Karpas-422 (cell line): ENCODE data around the gene GPR61. TPM values are rescaled to one million over a fixed set of nuclear protein-coding genes. Genes with fewer than 3 reads are reported as not detected.
A peak's percentile ranks its signal among the peaks of the same experiment; 100 is the strongest.

ENCODE experiments used
- DNase-seq: peaks from one replicate; pipeline ENCODE4 v3.0.0-alpha.2; 2015
- H2AFZ ChIP-seq: fragments of 200-600 bp; sonication (generic); 2 replicates; pipeline ENCODE4 v1.6.1; 2014; ENCODE audit warnings: antibody characterized with exemption, low read length, mixed read lengths
- H3K27ac ChIP-seq: fragments of 200-600 bp; sonication (generic); 2 replicates; pipeline ENCODE4 v1.5.1; 2014; ENCODE audit warnings: mild to moderate bottlenecking, low read length, moderate library complexity
- H3K27me3 ChIP-seq: fragments of 200-600 bp; sonication (generic); 2 replicates; pipeline ENCODE4 v1.6.1; 2014; ENCODE audit warnings: low read length, mixed read lengths
- H3K36me3 ChIP-seq: fragments of 200-600 bp; sonication (generic); 2 replicates; pipeline ENCODE4 v1.6.1; 2014; ENCODE audit warnings: low read length, mixed read lengths; ENCODE audit not compliant: insufficient read depth
- H3K4me1 ChIP-seq: fragments of 200-600 bp; sonication (generic); 2 replicates; pipeline ENCODE4 v1.6.1; 2014; ENCODE audit warnings: mild to moderate bottlenecking, low read length, mixed read lengths
- H3K4me2 ChIP-seq: fragments of 200-600 bp; sonication (generic); 2 replicates; pipeline ENCODE4 v1.6.1; 2014; ENCODE audit warnings: low read length, low read depth, mild to moderate bottlenecking; ENCODE audit not compliant: poor library complexity, severe bottlenecking
- H3K4me3 ChIP-seq: fragments of 200-600 bp; sonication (generic); 2 replicates; pipeline ENCODE4 v1.5.1; 2014; ENCODE audit warnings: mild to moderate bottlenecking, antibody characterized with exemption, low read length, mixed read lengths
- H3K79me2 ChIP-seq: fragments of 200-600 bp; sonication (generic); 2 replicates; pipeline ENCODE4 v1.6.1; 2014; ENCODE audit warnings: mild to moderate bottlenecking, low read length, mixed read lengths
- H3K9ac ChIP-seq: fragments of 200-600 bp; sonication (generic); 2 replicates; pipeline ENCODE4 v1.6.0; 2014; ENCODE audit warnings: low read length
- H3K9me2 ChIP-seq: fragments of 200-600 bp; sonication (generic), shearing (Covaris generic); replicated peaks from 2 replicates; pipeline ENCODE4 v1.6.0; 2014; ENCODE audit warnings: mild to moderate bottlenecking, low read length, moderate library complexity; ENCODE audit not compliant: insufficient read depth
- H3K9me3 ChIP-seq: fragments of 300-700, 200-600 bp; sonication (generic); 2 replicates; pipeline ENCODE4 v1.6.1; 2014; ENCODE audit warnings: low read length, mixed read lengths
- H4K20me1 ChIP-seq: fragments of 200-600 bp; sonication (generic); 2 replicates; pipeline ENCODE4 v1.6.1; 2014; ENCODE audit warnings: mild to moderate bottlenecking, antibody characterized with exemption, low read length, low read depth; ENCODE audit not compliant: insufficient read depth
- total RNA-seq: library from RNA; depleted of rRNA; stranded (reverse); fragments of >200 nt; shearing (Covaris generic); gene quantifications from 2 replicates; pipeline ENCODE4 v1.2.3, GENCODE V29; 2014; ENCODE audit warnings: low replicate concordance

Gene GPR61
- total RNA-seq, 1 experiment from 2014 or later = not detected

- Histone ChIP-seq H3K4me1 (peaks cover 35% of the 10 kb centered on the region), H3K9ac (peak overlapping the region; percentile 99), H3K4me3 (peak overlapping the region; percentile 99), H3K9me2 (no peaks in the 10 kb centered on the region), H2AFZ (peak overlapping the region; percentile 34), H3K4me2 (peak overlapping the region; percentile 71), H3K27ac (peak overlapping the region; percentile 93), H3K9me3 (no peaks in the 10 kb centered on the region), H3K27me3 (no peaks in the 10 kb centered on the region), H3K36me3 (peaks cover 5% of the 10 kb centered on the region; the same call in 1 of the 2 replicates), H4K20me1 (peaks cover 22% of the 10 kb centered on the region), H3K79me2 (peaks cover 31% of the 10 kb centered on the region)
- DNase-seq = peak; percentile 97
These were observed 6.8 kb downstream of the GPR61 start for GRCh38 chr1:109546311-109547109.

GRCh38 chr1:109547463-109548320 lies 8.0 kb downstream of the GPR61 start:
- peaks cover 5% of the 10 kb centered on the region; the same call in 1 of the 2 replicates for H3K36me3 ChIP-seq
- peak overlapping the region; percentile 16; the same call in 1 of the 2 replicates for H2AFZ ChIP-seq
- H3K9me2 ChIP-seq = no peaks in the 10 kb centered on the region
- peaks cover 22% of the 10 kb centered on the region for H4K20me1 ChIP-seq
- peaks cover 43% of the 10 kb centered on the region for H3K4me1 ChIP-seq
- peak; percentile 71 for DNase-seq
- peak overlapping the region; percentile 99 for H3K9ac ChIP-seq
- H3K4me2 ChIP-seq = peak overlapping the region; percentile 71
- H3K27ac ChIP-seq = peak overlapping the region; percentile 93
- no peaks in the 10 kb centered on the region for H3K27me3 ChIP-seq
- H3K79me2 ChIP-seq = peaks cover 43% of the 10 kb centered on the region
- H3K4me3 ChIP-seq = peak overlapping the region; percentile 99
- H3K9me3 ChIP-seq = no peaks in the 10 kb centered on the region

GRCh38 chr1:109548321-109549267 lies 8.9 kb downstream of the GPR61 start, which contains the start of gene GNAI3:
TSS of gene GNAI3 (plus strand) at chr1:109548615. CDS start at chr1:109548721, 106 bp downstream.
- Histone ChIP-seq H3K27ac (peak within 1 kb of the TSS; percentile 93), H3K9ac (peak within 1 kb of the TSS; percentile 99), H3K4me1 (peaks cover 45% of the 10 kb centered on the region), H2AFZ (peak within 1 kb of the TSS; percentile 79; the same call in 1 of the 2 replicates), H3K27me3 (no peaks in the 10 kb centered on the region), H3K9me2 (no peaks in the 10 kb centered on the region), H4K20me1 (peaks cover 22% of the 10 kb centered on the region), H3K9me3 (no peaks in the 10 kb centered on the region), H3K4me3 (peak within 1 kb of the TSS; percentile 99), H3K36me3 (peaks cover 5% of the 10 kb centered on the region; the same call in 1 of the 2 replicates), H3K4me2 (peak within 1 kb of the TSS; percentile 71), H3K79me2 (peaks cover 52% of the 10 kb centered on the region)
- peak; percentile 99 for DNase-seq

- Histone ChIP-seq H3K4me3 (no peak overlapping the region), H3K36me3 (peaks cover 7% of the 10 kb centered on the region; the same call in 1 of the 2 replicates), H3K4me1 (peaks cover 47% of the 10 kb centered on the region), H3K9me3 (no peaks in the 10 kb centered on the region), H3K79me2 (peaks cover 100% of the 10 kb centered on the region), H3K4me2 (no peak overlapping the region), H3K27ac (no peak overlapping the region), H2AFZ (no peak overlapping the region), H4K20me1 (peaks cover 20% of the 10 kb centered on the region), H3K27me3 (no peaks in the 10 kb centered on the region), H3K9ac (no peak overlapping the region), H3K9me2 (no peaks in the 10 kb centered on the region)
- DNase-seq = no peak
These were observed 16.9 kb downstream of the GPR61 start for GRCh38 chr1:109556563-109556962.

- H3K27ac ChIP-seq = no peak overlapping the region
- no peak overlapping the region for H3K4me2 ChIP-seq
- H3K36me3 ChIP-seq = peaks cover 7% of the 10 kb centered on the region; the same call in 1 of the 2 replicates
- no peaks in the 10 kb centered on the region for H3K9me3 ChIP-seq
- H2AFZ ChIP-seq = no peak overlapping the region
- H3K79me2 ChIP-seq = peaks cover 100% of the 10 kb centered on the region
- no peaks in the 10 kb centered on the region for H3K27me3 ChIP-seq
- no peak for DNase-seq
- H3K4me3 ChIP-seq = no peak overlapping the region
- H3K9me2 ChIP-seq = no peaks in the 10 kb centered on the region
- H4K20me1 ChIP-seq = peaks cover 24% of the 10 kb centered on the region
- H3K9ac ChIP-seq = no peak overlapping the region
- H3K4me1 ChIP-seq = peaks cover 51% of the 10 kb centered on the region
These were observed 17.8 kb downstream of the GPR61 start for GRCh38 chr1:109557520-109557919.

GRCh38 chr1:109559995-109560394 lies 20.3 kb downstream of the GPR61 start:
- Histone ChIP-seq H3K79me2 (peaks cover 100% of the 10 kb centered on the region), H3K9me3 (no peaks in the 10 kb centered on the region), H3K27me3 (no peaks in the 10 kb centered on the region), H2AFZ (no peak overlapping the region), H3K4me2 (peak overlapping the region; percentile 33), H3K4me1 (peaks cover 70% of the 10 kb centered on the region), H3K4me3 (no peak overlapping the region), H3K9ac (no peak overlapping the region), H3K27ac (peak overlapping the region; percentile 45), H4K20me1 (peaks cover 21% of the 10 kb centered on the region), H3K9me2 (no peaks in the 10 kb centered on the region), H3K36me3 (peaks cover 7% of the 10 kb centered on the region; the same call in 1 of the 2 replicates)
- DNase-seq = no peak

GRCh38 chr1:109564194-109564878 lies 24.7 kb downstream of the GPR61 start:
- no peak for DNase-seq
- Histone ChIP-seq H3K4me2 (no peak overlapping the region), H3K79me2 (peaks cover 100% of the 10 kb centered on the region), H3K4me1 (peaks cover 98% of the 10 kb centered on the region), H3K4me3 (no peak overlapping the region), H3K27me3 (no peaks in the 10 kb centered on the region), H3K27ac (peak overlapping the region; percentile 22), H2AFZ (no peak overlapping the region), H3K9ac (no peak overlapping the region), H3K9me2 (no peaks in the 10 kb centered on the region), H3K9me3 (no peaks in the 10 kb centered on the region), H4K20me1 (peaks cover 16% of the 10 kb centered on the region; the same call in 1 of the 2 replicates), H3K36me3 (no peaks in the 10 kb centered on the region)
